Daoy (cell line): Measurements from ENCODE around the gene DDAH1. TPM values are rescaled to one million over a fixed set of nuclear protein-coding genes. Genes with fewer than 3 reads are reported as not detected.

Experiments used
- DNase-seq: peaks from one replicate; pipeline ENCODE4 v3.0.0-alpha.2; 2015; ENCODE audit warnings: low read depth
- total RNA-seq: library from RNA; depleted of rRNA; stranded (reverse); fragments of >200 nt; shearing (Covaris generic); gene quantifications from 2 replicates; pipeline ENCODE4 v1.2.3, GENCODE V29; 2014; rRNA removed

Gene DDAH1
- total RNA-seq, 1 experiment from 2014 or later: 56.3 TPM

DNA sequence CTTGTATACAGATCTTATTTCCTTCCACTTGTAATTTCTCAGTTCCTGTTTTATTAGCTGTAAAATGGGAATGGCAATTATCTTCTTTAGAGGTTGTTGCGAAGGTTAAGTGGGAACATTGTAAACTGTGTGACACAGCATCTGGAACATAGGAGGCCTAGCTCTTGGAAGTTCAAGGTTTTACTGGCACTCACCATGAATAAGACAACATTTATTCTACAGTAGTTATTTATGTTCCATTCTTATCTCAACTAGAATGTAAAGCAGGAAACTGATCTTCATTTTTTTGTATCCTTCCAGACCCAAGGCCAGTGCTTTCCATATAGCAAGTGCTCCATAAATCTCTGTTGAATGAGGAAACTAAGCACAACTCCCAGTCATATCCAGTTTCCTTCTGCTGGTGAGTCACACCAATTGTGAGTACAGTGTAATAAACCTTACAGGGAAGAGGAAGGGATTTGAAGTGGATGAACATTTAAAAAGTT is 189.9 kb downstream of the DDAH1 start:
- peak; percentile 92 for DNase-seq

- no peak for DNase-seq
Measured at GRCh38 chr1:85273397-85273796, 191.6 kb downstream of the DDAH1 start.

DNA sequence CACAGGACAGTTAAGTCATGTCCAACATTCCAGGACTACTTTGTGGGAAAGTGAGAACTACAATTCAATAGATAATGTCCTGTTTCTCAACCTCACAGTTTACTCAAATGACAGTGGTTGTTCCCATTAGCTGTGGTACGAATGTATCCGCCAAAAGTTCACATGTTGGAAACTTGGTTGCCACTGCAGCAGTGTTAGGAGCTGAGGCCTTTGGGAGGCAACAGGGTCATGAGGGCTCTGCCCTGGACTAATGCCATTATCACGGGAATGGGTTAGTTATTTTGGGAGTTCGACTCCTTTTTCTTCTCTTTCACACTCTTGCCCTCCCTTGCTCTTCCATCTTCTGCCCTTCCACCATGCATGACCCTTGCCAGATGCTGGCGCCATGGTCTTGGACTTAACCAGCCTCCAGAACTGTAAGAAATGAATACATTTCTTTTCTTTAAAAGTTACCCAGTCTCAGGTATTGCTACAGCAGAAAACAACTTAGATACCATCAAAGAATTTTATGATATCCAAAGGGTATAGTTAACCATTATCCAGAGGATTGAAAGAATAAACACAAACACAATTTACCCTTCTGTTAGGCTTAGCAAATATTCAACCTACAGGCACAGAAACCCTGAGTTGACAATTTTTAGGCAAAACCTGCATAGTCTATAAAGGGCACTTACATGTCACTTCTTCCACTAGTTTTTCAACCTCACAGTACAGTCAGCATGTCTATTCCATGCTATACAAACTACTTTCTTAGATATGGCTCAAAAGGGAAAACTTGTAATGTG is 196.0 kb downstream of the DDAH1 start:
- no peak for DNase-seq

Other genes starting within 250 kb of the DDAH1 start
- gene C1orf52, start 205.5 kb downstream of the DDAH1 start, total RNA-seq: 55.1 and 62.1 TPM in 2 replicates
- 50.7 and 73.2 TPM in 2 replicates for gene BCL10, start 188.5 kb downstream of the DDAH1 start, total RNA-seq
- 33.7 and 40.9 TPM in 2 replicates for gene CCN1, start 115.6 kb upstream of the DDAH1 start, total RNA-seq
- 29.3 and 43.4 TPM in 2 replicates for gene ZNHIT6, start 243.3 kb upstream of the DDAH1 start, total RNA-seq